OCI-LY7 (cell line): Measurements from ENCODE around the gene SERPINA12. TPM values are rescaled to one million over a fixed set of nuclear protein-coding genes. Genes with fewer than 3 reads are reported as not detected.

ENCODE experiments used
- BruUV-seq: library from RNA; stranded (reverse); fragments of 400-500 nt; replicated peaks from 2 replicates; lab custom pipeline; 2021; lab: Mats Ljungman, UMichigan
- CTCF ChIA-PET: fragments of 300-600 bp; sonication (Branson Sonifier 250); formaldehyde crosslinking; loops from one replicate; lab custom pipeline; 2022; ENCODE audit warnings: antibody characterized with exemption; ENCODE audit not compliant: unreplicated experiment; lab: Charles Lee
- POLR2A ChIA-PET: fragments of 300-600 bp; sonication (Branson Sonifier 250); formaldehyde crosslinking; loops from one replicate; lab custom pipeline; 2022; ENCODE audit warnings: antibody characterized with exemption; lab: Charles Lee
- DNase-seq: peaks from one replicate; pipeline ENCODE4 v3.0.0-alpha.2; 2015; ENCODE audit warnings: low spot score
- H2AFZ ChIP-seq: fragments of 200-600 bp; sonication (generic), shearing (Covaris generic); 2 replicates; pipeline ENCODE4 v1.6.1; 2014; ENCODE audit warnings: mild to moderate bottlenecking, antibody characterized with exemption, low read length, moderate library complexity
- H3K27ac ChIP-seq: fragments of 200-600 bp; sonication (generic); 2 replicates; pipeline ENCODE4 v1.5.1; 2014; ENCODE audit warnings: mixed run types, low read depth, mild to moderate bottlenecking, moderate library complexity, low read length, inconsistent platforms; ENCODE audit not compliant: poor library complexity, severe bottlenecking
- H3K36me3 ChIP-seq: fragments of 200-600 bp; sonication (generic); 2 replicates; pipeline ENCODE4 v1.6.1; 2014; ENCODE audit warnings: mild to moderate bottlenecking, antibody characterized with exemption, low read length, moderate library complexity, mixed read lengths; ENCODE audit not compliant: insufficient read depth
- H3K4me1 ChIP-seq: fragments of 200-600 bp; sonication (generic); 2 replicates; pipeline ENCODE4 v1.5.1; 2014; ENCODE audit warnings: mild to moderate bottlenecking, low read length; ENCODE audit not compliant: insufficient read depth, poor library complexity, severe bottlenecking
- H3K4me2 ChIP-seq: fragments of 200-600 bp; sonication (generic); 2 replicates; pipeline ENCODE4 v1.6.1; 2014; ENCODE audit warnings: mild to moderate bottlenecking, low read length
- H3K4me3 ChIP-seq: fragments of 200-600 bp; sonication (generic); 2 replicates; pipeline ENCODE4 v1.5.1; 2014; ENCODE audit warnings: mild to moderate bottlenecking, low read depth, low read length; ENCODE audit not compliant: poor library complexity, severe bottlenecking
- H3K79me2 ChIP-seq: fragments of 200-600 bp; sonication (generic); 2 replicates; pipeline ENCODE4 v1.6.1; 2016; ENCODE audit warnings: low read depth, mild to moderate bottlenecking, low read length, moderate library complexity, mixed read lengths; ENCODE audit not compliant: insufficient read depth
- H3K9me2 ChIP-seq: fragments of 200-600 bp; sonication (generic); 2 replicates; pipeline ENCODE4 v1.6.1; 2016; ENCODE audit warnings: mild to moderate bottlenecking, low read length, mixed read lengths; ENCODE audit not compliant: insufficient read depth
- H3K9me3 ChIP-seq: fragments of 200-600 bp; sonication (generic); 2 replicates; pipeline ENCODE4 v1.6.1; 2014; ENCODE audit warnings: mild to moderate bottlenecking, mixed run types, low read length, mixed read lengths
- H4K20me1 ChIP-seq: fragments of 200-600 bp; sonication (generic); 2 replicates; pipeline ENCODE4 v1.6.1; 2014; ENCODE audit warnings: mild to moderate bottlenecking, antibody characterized with exemption, low read length, moderate library complexity, mixed read lengths; ENCODE audit not compliant: insufficient read depth
- CTCF ChIP-seq: fragments of 200-600 bp; sonication (generic); conservative IDR thresholded peaks from 2 replicates; pipeline ENCODE4 v1.5.1; 2014; ENCODE audit warnings: mild to moderate bottlenecking, antibody characterized with exemption, low read length, moderate library complexity, mixed read lengths
- EZH2phosphoT487 ChIP-seq: fragments of 200-600 bp; sonication (generic); IDR thresholded peaks from 2 replicates; pipeline ENCODE4 v1.6.1; 2018; ENCODE audit warnings: low read depth, borderline replicate concordance, mild to moderate bottlenecking, mixed run types, antibody characterized with exemption, low read length, moderate library complexity, mixed read lengths
- intact Hi-C: fragments of 100-400 bp; cut with micrococcal nuclease; formaldehyde crosslinking; loops from one replicate; pipeline ENCODE4 v1.10.0; 2022; ENCODE audit not compliant: unreplicated experiment
- total RNA-seq, 2 experiments: library from RNA; depleted of rRNA in 1 of 2; stranded (reverse); fragments of >200 nt in 1 of 2; shearing (Covaris generic) in 1 of 2; gene quantifications; 2 replicates each; pipeline ENCODE4 v1.2.3, GENCODE V29; 2014 to 2022

SERPINA12 gene
- total RNA-seq, 2 experiments from 2014 or later, result not detected

- no peak for DNase-seq
- no peaks in the 10 kb centered on the region for H4K20me1 ChIP-seq
- H3K4me2 ChIP-seq, result no peak overlapping the region
- H3K79me2 ChIP-seq, result no peaks in the 10 kb centered on the region
- H3K27ac ChIP-seq, result no peak overlapping the region
- H3K4me3 ChIP-seq, result no peak overlapping the region
- POLR2A ChIA-PET, result no interaction called here
- CTCF ChIA-PET, result interaction anchor here (1.1 to 1.6 kb wide), 2 partner anchors 9 to 50 kb away, joined by 3 to 5 read pairs; no protein-coding TSS in a partner anchor
- BruUV-seq, result no TSS peak
- no peaks in the 10 kb centered on the region for H3K4me1 ChIP-seq
- intact Hi-C loops, result no loop called here
- H3K36me3 ChIP-seq, result no peaks in the 10 kb centered on the region
- TF ChIP-seq CTCF, result no peak
- H2AFZ ChIP-seq, result no peak overlapping the region
- no peaks in the 10 kb centered on the region for H3K9me2 ChIP-seq
- H3K9me3 ChIP-seq, result no peaks in the 10 kb centered on the region
Measured at GRCh38 chr14:94548131-94548998, 39.1 kb upstream of the SERPINA12 start.

- intact Hi-C loops, result no loop called here
- no TSS peak for BruUV-seq
Measured at GRCh38 chr14:94547726-94548125, 38.5 kb upstream of the SERPINA12 start.

More at GRCh38 chr14:94547726-94548125, 38.5 kb upstream of the SERPINA12 start:
- H3K4me3 ChIP-seq, result no peak overlapping the region
- TF ChIP-seq EZH2phosphoT487, result no peak
- TF ChIP-seq CTCF, result no peak
- no peaks in the 10 kb centered on the region for H4K20me1 ChIP-seq
- H3K27ac ChIP-seq, result no peak overlapping the region
- H3K4me2 ChIP-seq, result no peak overlapping the region
- no peaks in the 10 kb centered on the region for H3K36me3 ChIP-seq
- no peaks in the 10 kb centered on the region for H3K9me2 ChIP-seq
- no peak overlapping the region for H2AFZ ChIP-seq
- no peak for DNase-seq
- POLR2A ChIA-PET, result no interaction called here
- H3K9me3 ChIP-seq, result no peaks in the 10 kb centered on the region
- no peaks in the 10 kb centered on the region for H3K4me1 ChIP-seq
- CTCF ChIA-PET, result no interaction called here
- H3K79me2 ChIP-seq, result no peaks in the 10 kb centered on the region
